Fibroblast of lung (primary cell): ENCODE results near the gene ECHDC3.

Source experiments
- EZH2 ChIP-seq: IDR thresholded peaks from 2 replicates; pipeline ENCODE4 v1.5.1; 2012; ENCODE audit warnings: low read length, control low read depth, mild to moderate bottlenecking; ENCODE audit errors: missing control alignments
- TF ChIP-seq, protein P1 (sequence below), 2 donors: IDR thresholded peaks in 1 of 2; conservative IDR thresholded peaks in 1 of 2; 1 replicate in 1 of 2; 2 replicates in 1 of 2; pipeline ENCODE4 v1.5.1; 2011 to 2012; ENCODE audit warnings: low read length in 2 of 2, control low read depth in 1 of 2, inconsistent platforms in 1 of 2, low read depth in 1 of 2, mild to moderate bottlenecking in 1 of 2

DNA sequence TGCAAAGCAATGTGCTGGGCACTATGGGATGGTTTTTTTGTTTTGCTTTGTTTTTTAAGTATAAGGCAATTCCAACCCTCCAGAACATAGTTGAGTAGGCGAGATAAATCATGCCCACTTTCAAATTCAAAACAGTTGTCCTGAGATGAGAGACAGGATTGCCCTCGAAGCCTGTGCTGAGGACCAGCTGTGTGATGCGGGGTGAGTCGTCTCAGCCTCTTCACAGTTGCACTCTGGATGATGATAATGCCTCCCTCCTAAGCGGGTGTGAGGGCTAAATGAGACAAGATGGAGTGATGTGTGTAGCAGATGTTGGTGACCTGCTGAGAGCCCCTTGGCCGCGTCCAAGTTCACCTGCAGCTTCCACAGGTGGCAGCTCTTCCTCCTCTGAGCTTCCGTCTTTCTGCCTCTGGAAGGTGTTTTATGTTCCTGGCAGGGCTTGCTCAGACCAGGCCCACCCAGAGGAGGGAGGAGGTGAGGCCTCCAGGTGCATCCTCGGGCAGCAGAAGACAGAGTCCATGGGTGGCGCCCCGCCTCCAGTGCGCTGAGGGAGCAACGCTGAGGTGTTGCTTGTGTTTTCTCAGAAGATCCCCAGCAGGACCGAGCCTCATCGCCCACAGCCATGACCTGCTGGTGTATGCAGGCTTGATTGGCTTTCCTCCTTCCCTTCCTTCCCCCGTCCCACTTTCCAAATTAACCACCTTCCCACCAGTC lies 30.6 kb downstream of the ECHDC3 start:
- no peak for TF ChIP-seq EZH2
- TF ChIP-seq, protein P1, sequence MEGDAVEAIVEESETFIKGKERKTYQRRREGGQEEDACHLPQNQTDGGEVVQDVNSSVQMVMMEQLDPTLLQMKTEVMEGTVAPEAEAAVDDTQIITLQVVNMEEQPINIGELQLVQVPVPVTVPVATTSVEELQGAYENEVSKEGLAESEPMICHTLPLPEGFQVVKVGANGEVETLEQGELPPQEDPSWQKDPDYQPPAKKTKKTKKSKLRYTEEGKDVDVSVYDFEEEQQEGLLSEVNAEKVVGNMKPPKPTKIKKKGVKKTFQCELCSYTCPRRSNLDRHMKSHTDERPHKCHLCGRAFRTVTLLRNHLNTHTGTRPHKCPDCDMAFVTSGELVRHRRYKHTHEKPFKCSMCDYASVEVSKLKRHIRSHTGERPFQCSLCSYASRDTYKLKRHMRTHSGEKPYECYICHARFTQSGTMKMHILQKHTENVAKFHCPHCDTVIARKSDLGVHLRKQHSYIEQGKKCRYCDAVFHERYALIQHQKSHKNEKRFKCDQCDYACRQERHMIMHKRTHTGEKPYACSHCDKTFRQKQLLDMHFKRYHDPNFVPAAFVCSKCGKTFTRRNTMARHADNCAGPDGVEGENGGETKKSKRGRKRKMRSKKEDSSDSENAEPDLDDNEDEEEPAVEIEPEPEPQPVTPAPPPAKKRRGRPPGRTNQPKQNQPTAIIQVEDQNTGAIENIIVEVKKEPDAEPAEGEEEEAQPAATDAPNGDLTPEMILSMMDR (conservative IDR thresholded peaks at IDR 0.05 in 1 of 2, IDR thresholded peaks at IDR 0.05 in 1 of 2; ENCODE audit: low read depth in 1 of 2, low read length in 2 of 2) = no peak
